ENCODE results near the gene EEF1AKMT4. TPM values are rescaled to one million over a fixed set of nuclear protein-coding genes. Genes with fewer than 3 reads are reported as not detected.
"Not testable (repeated sequence)": the region's sequence is repeated elsewhere in the genome, so short reads cannot be mapped to it uniquely, and the experiment has no call there.

EEF1AKMT4 gene
- total RNA-seq, 6 experiments from 2014 or later: 3.3 to 4.8 (median 3.7) TPM

DNA sequence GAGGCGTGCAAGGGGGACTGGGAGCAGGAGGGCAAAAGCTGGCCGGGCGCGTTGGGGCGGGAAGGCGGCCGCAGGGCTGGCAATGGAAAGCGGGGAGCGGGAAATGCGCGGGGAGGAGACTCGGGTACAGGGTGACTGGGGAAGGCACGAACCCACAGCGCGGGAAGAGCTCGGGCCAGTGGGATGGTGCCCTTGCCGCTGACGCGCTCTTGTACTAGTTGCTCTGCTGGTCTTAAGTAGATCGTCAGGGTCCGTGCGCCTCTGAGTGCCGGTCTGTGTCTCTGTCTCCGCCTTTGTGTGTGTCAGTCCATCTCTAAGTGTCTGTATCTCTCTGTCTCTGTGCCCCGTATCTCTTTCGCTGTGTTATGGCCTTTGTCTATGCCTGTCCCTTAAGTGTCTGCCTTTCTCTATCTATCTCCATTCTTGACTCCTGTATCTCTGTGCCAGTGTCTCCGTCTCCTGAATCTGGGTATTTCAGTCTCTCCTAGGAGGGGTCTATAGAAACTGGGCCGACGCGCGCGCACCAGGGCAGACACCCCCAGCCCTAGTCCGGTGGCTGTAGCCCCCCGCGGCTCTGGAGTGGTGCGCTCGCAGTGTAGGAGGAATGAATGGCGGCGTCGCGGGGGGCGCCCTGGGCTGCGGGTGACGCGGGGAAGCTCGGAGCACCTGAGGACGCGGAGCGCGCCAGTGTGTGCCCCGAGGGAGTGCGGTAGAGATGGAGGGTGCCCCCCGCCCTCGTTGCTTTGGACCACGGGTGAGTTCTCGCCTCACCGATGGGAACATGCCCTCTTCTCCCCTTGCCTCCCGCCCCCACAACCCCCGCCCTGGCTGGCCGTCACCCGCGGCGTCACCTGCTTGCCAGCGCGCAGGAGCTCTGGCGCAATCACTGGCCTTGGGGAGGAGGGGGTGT, 12.6 kb downstream of the EEF1AKMT4 start:
- Mint-ChIP-seq H3K27me3 (ENCODE audit: insufficient read depth) (peaks cover 24% of the 10 kb centered on the region), H3K4me1 (ENCODE audit: low read depth) (peaks cover 14% of the 10 kb centered on the region), H3K27ac (no peak overlapping the region), H3K4me3 (peak overlapping the region; percentile 87), H3K36me3 (ENCODE audit: low read depth) (no peaks in the 10 kb centered on the region), H3K9me3 (peaks cover under 1% of the 10 kb centered on the region; the same call in 1 of the 2 replicates)
- no peak for DNase-seq
- TF ChIP-seq, protein P1, sequence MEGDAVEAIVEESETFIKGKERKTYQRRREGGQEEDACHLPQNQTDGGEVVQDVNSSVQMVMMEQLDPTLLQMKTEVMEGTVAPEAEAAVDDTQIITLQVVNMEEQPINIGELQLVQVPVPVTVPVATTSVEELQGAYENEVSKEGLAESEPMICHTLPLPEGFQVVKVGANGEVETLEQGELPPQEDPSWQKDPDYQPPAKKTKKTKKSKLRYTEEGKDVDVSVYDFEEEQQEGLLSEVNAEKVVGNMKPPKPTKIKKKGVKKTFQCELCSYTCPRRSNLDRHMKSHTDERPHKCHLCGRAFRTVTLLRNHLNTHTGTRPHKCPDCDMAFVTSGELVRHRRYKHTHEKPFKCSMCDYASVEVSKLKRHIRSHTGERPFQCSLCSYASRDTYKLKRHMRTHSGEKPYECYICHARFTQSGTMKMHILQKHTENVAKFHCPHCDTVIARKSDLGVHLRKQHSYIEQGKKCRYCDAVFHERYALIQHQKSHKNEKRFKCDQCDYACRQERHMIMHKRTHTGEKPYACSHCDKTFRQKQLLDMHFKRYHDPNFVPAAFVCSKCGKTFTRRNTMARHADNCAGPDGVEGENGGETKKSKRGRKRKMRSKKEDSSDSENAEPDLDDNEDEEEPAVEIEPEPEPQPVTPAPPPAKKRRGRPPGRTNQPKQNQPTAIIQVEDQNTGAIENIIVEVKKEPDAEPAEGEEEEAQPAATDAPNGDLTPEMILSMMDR (IDR thresholded peaks at IDR 0.05): no peak

DNA sequence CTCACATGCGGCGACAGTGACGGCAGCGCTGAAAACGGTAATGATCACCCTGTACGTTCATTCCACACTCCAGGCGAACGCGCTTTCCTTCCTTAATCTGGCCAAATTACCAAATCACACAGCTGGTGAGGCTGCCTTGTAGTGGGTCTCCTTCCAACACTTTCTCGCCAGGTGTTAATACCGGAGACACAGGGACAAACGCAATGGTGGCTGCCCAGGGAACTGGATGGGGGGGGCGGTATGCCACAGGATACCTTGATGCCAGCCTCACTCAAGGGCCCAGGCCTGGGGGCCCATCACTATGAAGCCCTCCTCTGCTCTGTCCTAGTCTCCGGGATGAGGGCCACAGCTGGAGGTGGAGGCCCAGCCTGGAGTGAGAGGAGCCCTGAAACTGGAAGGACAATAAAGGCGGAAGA, 13.3 kb downstream of the EEF1AKMT4 start:
- H3K4me1 Mint-ChIP-seq (ENCODE audit: low read depth): peaks cover 14% of the 10 kb centered on the region
- H3K4me3 Mint-ChIP-seq: 0 out of 2 replicates have a peak overlapping the region, but pooled peaks have one; percentile 30
- H3K27ac Mint-ChIP-seq: no peak overlapping the region
- H3K36me3 Mint-ChIP-seq (ENCODE audit: low read depth): no peaks in the 10 kb centered on the region
- peaks cover 29% of the 10 kb centered on the region for H3K27me3 Mint-ChIP-seq (ENCODE audit: insufficient read depth)
- TF ChIP-seq, protein P1 (IDR thresholded peaks at IDR 0.05): no peak
- peaks cover 4% of the 10 kb centered on the region; the same call in 1 of the 2 replicates for H3K9me3 Mint-ChIP-seq
- DNase-seq: no peak

DNA sequence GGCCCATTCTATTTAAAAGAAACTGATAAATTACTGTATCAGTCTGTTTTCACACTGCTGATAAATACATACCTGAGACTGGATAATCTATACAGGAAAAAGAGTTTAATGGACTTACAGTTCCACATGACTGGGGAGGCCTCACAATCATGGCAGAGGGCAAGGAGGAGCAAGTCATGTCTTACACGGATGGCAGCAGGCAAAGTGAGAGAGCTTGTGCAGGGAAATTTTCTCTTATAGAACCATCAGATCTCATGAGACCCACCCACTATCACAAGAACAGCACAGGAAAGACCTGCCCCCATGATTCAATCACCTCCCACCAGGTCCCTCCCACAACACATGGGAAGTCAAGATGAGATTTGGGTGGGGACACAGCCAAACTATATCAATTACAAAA, 17.8 kb downstream of the EEF1AKMT4 start:
- not testable (repeated sequence) for DNase-seq; H3K4me1 Mint-ChIP-seq (ENCODE audit: low read depth); H3K36me3 Mint-ChIP-seq (ENCODE audit: low read depth); H3K9me3 Mint-ChIP-seq; H3K27ac Mint-ChIP-seq; H3K4me3 Mint-ChIP-seq
- H3K27me3 Mint-ChIP-seq (ENCODE audit: insufficient read depth): peaks cover 38% of the 10 kb centered on the region

DNA sequence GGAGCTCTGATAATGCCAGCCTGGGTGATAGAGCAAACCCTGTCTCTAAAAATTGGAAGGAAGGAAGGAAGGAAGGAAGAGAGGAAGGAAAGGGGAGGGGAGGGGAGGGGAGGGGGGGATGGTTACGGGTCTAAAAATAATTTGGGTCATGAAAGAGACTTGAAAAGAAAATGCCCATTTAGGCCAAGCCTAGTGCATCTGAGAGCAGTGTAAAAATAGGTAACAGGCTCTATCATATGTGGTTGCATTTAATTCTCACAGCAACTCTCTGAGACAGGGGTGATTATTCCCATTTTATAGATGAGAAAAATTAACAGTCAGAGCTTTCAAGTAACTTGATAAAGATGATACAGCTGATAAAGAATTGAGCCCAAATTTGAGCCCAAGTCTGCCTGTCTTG, 22.8 kb downstream of the EEF1AKMT4 start:
- no peaks in the 10 kb centered on the region for H3K4me1 Mint-ChIP-seq (ENCODE audit: low read depth)
- no peak overlapping the region for H3K4me3 Mint-ChIP-seq
- no peak for DNase-seq
- H3K27me3 Mint-ChIP-seq (ENCODE audit: insufficient read depth): peaks cover 39% of the 10 kb centered on the region
- H3K36me3 Mint-ChIP-seq (ENCODE audit: low read depth): no peaks in the 10 kb centered on the region
- H3K9me3 Mint-ChIP-seq: peaks cover 2% of the 10 kb centered on the region; the same call in 1 of the 2 replicates
- no peak overlapping the region for H3K27ac Mint-ChIP-seq
- TF ChIP-seq, protein P1 (IDR thresholded peaks at IDR 0.05): no peak

DNA sequence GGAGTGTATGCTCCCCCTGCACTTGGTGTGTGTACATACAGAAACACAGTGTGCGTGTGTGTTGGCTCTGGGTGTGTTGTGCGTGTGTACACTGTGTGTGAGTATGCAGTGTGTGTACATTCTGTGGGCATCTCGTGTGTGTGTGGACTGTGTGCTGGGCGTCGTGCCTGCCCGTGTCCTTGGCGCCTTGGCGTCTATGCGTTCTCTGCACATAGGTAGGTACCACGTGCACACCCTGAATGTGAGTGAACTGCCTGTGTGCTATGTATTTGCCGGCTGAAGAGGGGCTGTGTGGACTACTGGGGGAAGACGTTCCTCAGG, 25.9 kb downstream of the EEF1AKMT4 start:
- Mint-ChIP-seq H3K27me3 (ENCODE audit: insufficient read depth) (peaks cover 52% of the 10 kb centered on the region), H3K4me1 (ENCODE audit: low read depth) (no peaks in the 10 kb centered on the region), H3K9me3 (no peaks in the 10 kb centered on the region), H3K4me3 (no peak overlapping the region), H3K36me3 (ENCODE audit: low read depth) (no peaks in the 10 kb centered on the region), H3K27ac (no peak overlapping the region)
- DNase-seq: no peak
- TF ChIP-seq, protein P1 (IDR thresholded peaks at IDR 0.05): no peak

Measured in HFFc6 (cell line).